NCI-H2227 (cell line): ENCODE data around the gene RRM1.
"Not testable (repeated sequence)": the region's sequence is repeated elsewhere in the genome, so short reads cannot be mapped to it uniquely, and the experiment has no call there.

Source experiments
- DNase-seq: peaks from one replicate; lab custom pipeline; 2025; ENCODE audit not compliant: unreplicated experiment; lab: John Stamatoyannopoulos, UW

RRM1 gene

GRCh38 chr11:4134806-4135205 is 40.2 kb downstream of the RRM1 start:
- no peak for DNase-seq

GRCh38 chr11:4138497-4138896 is 43.9 kb downstream of the RRM1 start:
- no peak for DNase-seq

- DNase-seq, result peak; percentile 18
Observed at GRCh38 chr11:4140067-4140636, 45.6 kb downstream of the RRM1 start.

GRCh38 chr11:4146070-4146771 is 51.6 kb downstream of the RRM1 start:
- DNase-seq, result no peak

- DNase-seq, result no peak
Observed at GRCh38 chr11:4146772-4147098, 52.1 kb downstream of the RRM1 start.

GRCh38 chr11:4154503-4154902 is 59.9 kb downstream of the RRM1 start:
- no peak for DNase-seq

GRCh38 chr11:4156571-4156970 is 62.0 kb downstream of the RRM1 start:
- DNase-seq, result no peak

- DNase-seq, result not testable (repeated sequence)
Observed at GRCh38 chr11:4158818-4159217, 64.2 kb downstream of the RRM1 start.

- no peak for DNase-seq
Observed at GRCh38 chr11:4161305-4161704, 66.7 kb downstream of the RRM1 start.

- no peak for DNase-seq
Observed at GRCh38 chr11:4164884-4165590, 70.4 kb downstream of the RRM1 start.

- no peak for DNase-seq
Observed at GRCh38 chr11:4167292-4167691, 72.7 kb downstream of the RRM1 start.

GRCh38 chr11:4167758-4168157 is 73.2 kb downstream of the RRM1 start:
- DNase-seq, result no peak

- peak; percentile 41 for DNase-seq
Observed at GRCh38 chr11:4175620-4176350, 81.2 kb downstream of the RRM1 start.

- DNase-seq, result no peak
Observed at GRCh38 chr11:4178813-4179662, 84.4 kb downstream of the RRM1 start.

GRCh38 chr11:4180441-4181183 is 86.0 kb downstream of the RRM1 start:
- DNase-seq, result no peak

- DNase-seq, result peak; percentile 61
Observed at GRCh38 chr11:4181782-4182721, 87.5 kb downstream of the RRM1 start.

GRCh38 chr11:4183410-4184057 is 88.9 kb downstream of the RRM1 start:
- DNase-seq, result no peak

GRCh38 chr11:4184163-4184916 is 89.7 kb downstream of the RRM1 start:
- DNase-seq, result no peak
